HG03342 (cell line): ENCODE measurements around the gene EPPIN.
"Not testable (repeated sequence)": the region's sequence is repeated elsewhere in the genome, so short reads cannot be mapped to it uniquely, and the experiment has no call there.

ENCODE experiments used
- ATAC-seq: cut with Tn5 transposase; IDR thresholded peaks from one replicate; pipeline ENCODE4 v1.9.1; 2021; ENCODE audit warnings: mild to moderate bottlenecking, moderate library complexity; ENCODE audit not compliant: unreplicated experiment

The EPPIN gene

DNA sequence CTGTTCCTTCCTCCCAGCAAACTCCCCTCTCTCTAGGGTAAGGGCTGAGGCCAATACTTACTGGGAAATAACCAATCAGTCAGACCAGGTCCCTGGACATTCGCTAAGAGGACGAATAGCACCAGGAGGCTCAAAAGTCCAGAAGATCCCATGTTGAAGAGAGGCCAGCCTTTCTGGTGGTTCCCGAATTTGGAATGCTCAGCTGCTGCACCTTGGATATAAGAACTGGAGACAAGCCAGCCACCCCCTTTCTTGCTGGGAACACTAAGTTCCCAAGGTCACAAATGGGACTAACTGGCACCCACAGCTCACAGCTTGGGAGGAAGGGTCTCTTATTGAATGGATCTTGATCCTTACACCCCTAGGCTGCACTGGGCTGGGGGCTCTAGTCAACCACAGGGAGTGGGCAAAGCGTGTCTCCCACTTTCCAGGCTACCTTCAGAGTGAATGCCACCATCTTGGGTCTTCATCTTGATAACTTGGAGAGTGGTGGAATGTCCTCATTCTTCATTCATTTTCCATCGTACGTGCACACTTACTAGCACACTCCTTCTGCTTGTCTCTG lies at the start of gene EPPIN:
Gene EPPIN (minus strand): TSS at position 196 of the 565 bp plus-strand sequence. CDS start 44 bp downstream, at position 152.
- ATAC-seq: no peak

DNA sequence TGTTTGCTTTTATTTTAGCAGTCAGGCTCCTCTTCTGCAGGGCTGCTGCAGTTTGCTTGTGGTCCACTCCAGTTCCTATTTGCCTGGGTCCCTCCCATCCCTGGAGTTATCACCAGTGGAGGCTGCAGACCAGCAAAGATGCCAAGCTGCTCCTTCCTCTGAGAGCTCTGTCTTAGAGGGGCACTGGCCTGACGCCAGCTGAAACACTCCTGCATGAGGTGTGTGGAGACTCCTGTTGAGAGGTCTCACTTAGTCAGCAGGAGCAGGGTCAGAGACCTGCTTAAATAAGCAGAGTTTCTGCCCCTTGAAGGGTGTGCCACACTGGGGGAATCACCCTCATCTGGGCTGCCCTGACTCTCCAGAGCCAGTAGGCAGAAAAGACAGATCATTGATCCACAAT lies 48.0 kb upstream of the EPPIN start:
- no peak for ATAC-seq

- ATAC-seq: no peak
These were observed 46.3 kb upstream of the EPPIN start for GRCh38 chr20:45593498-45593897.

DNA sequence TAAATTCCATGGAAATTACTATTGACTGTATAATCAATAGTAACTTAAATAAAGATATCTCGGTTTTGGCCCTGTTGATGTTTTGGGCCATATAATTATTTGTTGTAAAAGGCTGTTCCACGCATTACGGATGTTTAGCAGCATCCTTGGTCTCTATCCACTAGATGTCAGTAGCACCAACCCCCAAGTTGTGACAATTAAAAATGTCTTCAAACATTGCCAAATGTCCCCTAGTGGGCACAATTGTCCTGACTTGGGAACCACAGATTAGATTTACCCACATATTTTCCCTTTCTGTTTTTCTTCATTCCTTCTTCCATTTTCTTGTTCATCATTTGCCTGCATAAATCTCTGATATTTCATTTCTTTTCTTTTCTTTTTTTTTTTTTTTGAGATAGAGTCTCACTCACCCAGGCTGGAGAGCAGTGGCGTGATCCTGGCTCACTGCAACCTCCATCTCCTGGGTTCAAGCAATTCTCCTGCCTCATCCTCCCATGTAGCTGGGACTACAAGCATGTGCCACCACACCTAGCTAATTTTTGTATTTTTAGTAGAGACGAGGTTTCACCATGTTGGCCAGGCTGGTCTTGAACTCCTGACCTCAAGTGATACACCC lies 45.5 kb upstream of the EPPIN start:
- ATAC-seq: no peak

DNA sequence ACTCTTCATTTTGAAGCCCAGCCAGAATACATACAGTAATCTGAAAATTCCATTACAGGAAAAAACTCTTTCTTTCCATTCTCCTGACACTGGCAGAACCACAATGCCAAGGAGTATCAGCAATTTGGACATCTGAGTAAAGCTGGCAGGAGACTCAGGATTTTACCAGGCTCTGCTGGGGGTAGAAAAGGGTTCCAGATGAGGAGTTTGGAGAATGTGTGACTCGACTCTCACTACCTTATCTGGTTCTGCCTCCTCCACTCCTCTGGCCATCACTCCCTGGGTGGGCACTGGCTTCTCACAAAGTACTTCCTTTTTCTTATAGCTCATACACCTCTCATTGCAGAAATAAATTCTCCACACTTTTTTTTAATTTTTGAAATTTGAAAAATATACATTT lies 42.5 kb upstream of the EPPIN start:
- ATAC-seq: no peak

- no peak for ATAC-seq
These were observed 41.6 kb upstream of the EPPIN start for GRCh38 chr20:45588800-45589199.

DNA sequence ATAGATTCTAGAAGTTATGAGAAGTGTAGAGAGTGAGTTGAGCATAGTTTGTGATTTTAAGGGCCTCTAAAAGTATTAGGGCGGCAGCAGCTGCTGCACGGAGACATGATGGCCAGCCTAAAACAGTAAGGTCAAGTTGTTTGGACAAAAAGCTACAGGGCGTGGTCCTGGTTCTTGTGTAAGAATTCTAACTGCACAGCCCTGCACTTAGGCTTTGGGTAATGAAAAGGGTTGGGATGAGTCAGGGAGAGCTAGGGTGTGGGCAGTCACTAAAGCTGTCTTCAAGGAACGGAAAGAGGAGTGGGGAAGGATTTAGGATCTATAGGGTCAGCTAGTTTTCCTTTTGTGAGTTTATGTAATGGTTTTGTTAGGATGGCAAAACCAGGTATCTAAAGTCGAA lies 38.8 kb upstream of the EPPIN start:
- ATAC-seq: not testable (repeated sequence)

GRCh38 chr20:45584294-45584693 lies 37.1 kb upstream of the EPPIN start:
- ATAC-seq: not testable (repeated sequence)

DNA sequence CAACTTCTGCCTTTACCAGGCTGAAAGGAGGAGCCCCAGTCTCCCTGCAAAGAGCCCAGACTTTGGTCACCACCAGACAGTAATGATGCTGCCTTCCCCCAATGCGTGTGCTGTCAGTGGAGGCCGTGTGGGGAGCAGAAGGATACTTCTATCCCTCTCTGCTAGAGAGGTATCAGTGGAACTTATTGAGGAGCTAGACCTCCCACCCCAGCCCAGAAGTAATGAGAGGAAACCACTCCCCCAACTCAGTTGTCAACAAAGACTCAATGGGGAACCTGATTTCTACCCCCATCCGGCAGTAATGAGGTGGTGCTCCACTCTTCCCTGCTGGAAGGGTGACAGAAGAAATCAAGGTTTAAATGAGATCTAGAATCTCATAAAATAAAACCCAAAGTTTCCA lies 36.3 kb upstream of the EPPIN start:
- ATAC-seq: no peak

- no peak for ATAC-seq
These were observed 34.5 kb upstream of the EPPIN start for GRCh38 chr20:45581702-45582101.

- no peak for ATAC-seq
These were observed 32.0 kb upstream of the EPPIN start, which contains the start of gene WFDC8 for GRCh38 chr20:45579184-45579583. WFDC8 (minus strand) TSS chr20:45579284; CDS start chr20:45579247, 37 bp downstream.

GRCh38 chr20:45578231-45578630 lies 31.0 kb upstream of the EPPIN start:
- ATAC-seq: no peak

GRCh38 chr20:45576995-45577394 lies 29.8 kb upstream of the EPPIN start:
- ATAC-seq: no peak

DNA sequence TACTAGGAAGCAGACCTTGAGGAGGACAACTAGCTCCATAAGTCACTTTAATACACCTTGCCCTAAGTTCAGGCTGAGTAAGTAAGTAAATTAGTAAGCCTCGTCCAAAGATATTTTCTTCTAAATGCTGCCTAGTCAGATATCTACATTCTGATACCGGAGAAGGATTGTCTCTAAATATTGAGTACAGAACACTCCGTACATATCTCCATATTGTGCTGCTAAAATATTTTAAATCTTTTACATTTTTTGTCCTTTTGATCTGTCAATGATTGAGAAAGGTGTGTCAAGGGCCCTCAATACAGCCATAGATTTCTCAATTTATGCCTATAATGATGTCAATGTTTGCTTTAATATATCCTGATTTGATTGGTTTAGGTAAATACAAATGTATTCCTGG lies 28.7 kb upstream of the EPPIN start:
- no peak for ATAC-seq

DNA sequence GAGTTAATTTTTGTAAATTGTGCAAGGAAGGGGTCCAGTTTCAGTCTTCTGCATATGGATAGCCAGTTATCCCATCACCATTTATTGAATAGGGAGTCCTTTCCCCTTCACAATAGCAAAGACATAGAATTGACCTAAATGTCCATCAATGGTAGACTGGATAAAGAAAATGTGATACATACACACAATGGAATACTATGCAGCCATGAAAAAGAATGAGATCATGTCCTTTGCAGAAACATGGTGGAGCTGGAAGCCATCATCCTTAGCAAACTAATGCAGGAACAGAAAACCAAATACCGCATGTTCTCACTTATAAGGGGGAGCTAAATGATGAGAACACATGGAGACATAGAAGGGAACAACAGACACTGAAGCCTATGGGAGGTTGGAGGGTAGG lies 22.4 kb upstream of the EPPIN start:
- not testable (repeated sequence) for ATAC-seq

DNA sequence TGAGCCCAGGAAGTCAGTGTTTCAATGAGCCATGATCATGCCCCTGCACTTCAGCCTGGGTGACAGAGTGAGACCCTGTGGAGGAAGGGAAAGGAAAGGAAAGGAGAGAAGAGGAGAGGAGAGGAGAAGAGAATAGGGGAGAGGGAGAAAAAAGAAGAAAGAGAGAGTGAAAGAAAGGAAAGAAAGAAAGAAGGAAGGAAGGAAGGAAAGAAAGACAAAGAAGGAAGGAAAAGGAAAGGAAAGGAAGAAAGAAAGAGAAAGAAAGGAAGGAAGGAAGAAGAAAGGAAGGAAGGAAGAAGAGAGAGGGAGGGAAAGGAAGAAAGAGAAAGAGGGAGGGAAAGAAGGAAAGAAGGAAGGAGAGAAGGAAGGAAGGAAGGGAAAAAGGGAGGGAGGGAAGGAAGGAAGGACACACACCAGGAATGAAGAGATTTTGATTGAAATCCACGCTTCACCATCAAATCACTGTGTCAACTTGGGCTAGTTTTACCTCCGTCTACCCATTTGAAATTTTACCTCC lies 17.6 kb upstream of the EPPIN start:
- ATAC-seq: no peak

DNA sequence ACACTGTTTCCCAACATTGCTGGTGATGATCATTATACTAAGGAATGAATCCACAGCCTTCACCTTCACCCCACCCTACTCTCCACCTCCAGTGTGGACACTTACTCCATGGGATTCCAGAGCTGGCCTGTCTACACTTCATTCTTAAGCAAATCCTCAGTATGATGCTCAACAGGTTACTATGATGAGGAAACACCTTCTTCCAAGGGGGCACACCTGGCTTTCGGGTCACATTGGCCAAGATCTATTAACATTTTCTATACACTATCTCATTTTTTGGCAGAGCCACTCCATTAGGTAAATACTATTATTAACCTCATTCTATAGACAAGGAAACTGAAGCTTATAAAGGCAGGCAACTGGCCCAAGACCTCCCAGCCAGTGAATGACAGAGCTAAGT lies 8.0 kb upstream of the EPPIN start:
- ATAC-seq: no peak

GRCh38 chr20:45552456-45552855 lies 5.3 kb upstream of the EPPIN start:
- ATAC-seq: no peak

GRCh38 chr20:45550765-45551164 lies 3.6 kb upstream of the EPPIN start:
- ATAC-seq: no peak

- ATAC-seq: no peak
These were observed 1.2 kb upstream of the EPPIN start for GRCh38 chr20:45548410-45548809.

- ATAC-seq: no peak
These were observed 1.3 kb downstream of the EPPIN start for GRCh38 chr20:45545754-45546453.

GRCh38 chr20:45545351-45545750 lies 1.9 kb downstream of the EPPIN start:
- no peak for ATAC-seq
